BLaER1 (cell line): ENCODE results near the gene IREB2.

ENCODE experiments used
- H3K27ac ChIP-seq: shearing (Covaris generic); formaldehyde crosslinking; 2 replicates; pipeline ENCODE4 v1.8.1; 2022
- H3K27me3 ChIP-seq: shearing (Covaris generic); formaldehyde crosslinking; 2 replicates; pipeline ENCODE4 v1.8.1; 2022
- H3K36me3 ChIP-seq: shearing (Covaris generic); formaldehyde crosslinking; 2 replicates; pipeline ENCODE4 v1.8.1; 2022
- H3K4me1 ChIP-seq: shearing (Covaris generic); formaldehyde crosslinking; 2 replicates; pipeline ENCODE4 v1.8.1; 2022
- H3K4me2 ChIP-seq: shearing (Covaris generic); formaldehyde crosslinking; 2 replicates; pipeline ENCODE4 v1.8.1; 2022
- H3K4me3 ChIP-seq: shearing (Covaris generic); formaldehyde crosslinking; 2 replicates; pipeline ENCODE4 v1.8.1; 2022
- H3K9ac ChIP-seq: shearing (Covaris generic); formaldehyde crosslinking; 2 replicates; pipeline ENCODE4 v1.8.1; 2022
- H3K9me3 ChIP-seq: shearing (Covaris generic); formaldehyde crosslinking; 2 replicates; pipeline ENCODE4 v1.8.1; 2022
- H4K20me1 ChIP-seq: shearing (Covaris generic); formaldehyde crosslinking; 2 replicates; pipeline ENCODE4 v1.8.1; 2022
- Cebpa-rat ChIP-seq: shearing (Covaris generic); IDR thresholded peaks from 2 replicates; pipeline ENCODE4 v1.8.1; 2022

Gene IREB2, protein sequence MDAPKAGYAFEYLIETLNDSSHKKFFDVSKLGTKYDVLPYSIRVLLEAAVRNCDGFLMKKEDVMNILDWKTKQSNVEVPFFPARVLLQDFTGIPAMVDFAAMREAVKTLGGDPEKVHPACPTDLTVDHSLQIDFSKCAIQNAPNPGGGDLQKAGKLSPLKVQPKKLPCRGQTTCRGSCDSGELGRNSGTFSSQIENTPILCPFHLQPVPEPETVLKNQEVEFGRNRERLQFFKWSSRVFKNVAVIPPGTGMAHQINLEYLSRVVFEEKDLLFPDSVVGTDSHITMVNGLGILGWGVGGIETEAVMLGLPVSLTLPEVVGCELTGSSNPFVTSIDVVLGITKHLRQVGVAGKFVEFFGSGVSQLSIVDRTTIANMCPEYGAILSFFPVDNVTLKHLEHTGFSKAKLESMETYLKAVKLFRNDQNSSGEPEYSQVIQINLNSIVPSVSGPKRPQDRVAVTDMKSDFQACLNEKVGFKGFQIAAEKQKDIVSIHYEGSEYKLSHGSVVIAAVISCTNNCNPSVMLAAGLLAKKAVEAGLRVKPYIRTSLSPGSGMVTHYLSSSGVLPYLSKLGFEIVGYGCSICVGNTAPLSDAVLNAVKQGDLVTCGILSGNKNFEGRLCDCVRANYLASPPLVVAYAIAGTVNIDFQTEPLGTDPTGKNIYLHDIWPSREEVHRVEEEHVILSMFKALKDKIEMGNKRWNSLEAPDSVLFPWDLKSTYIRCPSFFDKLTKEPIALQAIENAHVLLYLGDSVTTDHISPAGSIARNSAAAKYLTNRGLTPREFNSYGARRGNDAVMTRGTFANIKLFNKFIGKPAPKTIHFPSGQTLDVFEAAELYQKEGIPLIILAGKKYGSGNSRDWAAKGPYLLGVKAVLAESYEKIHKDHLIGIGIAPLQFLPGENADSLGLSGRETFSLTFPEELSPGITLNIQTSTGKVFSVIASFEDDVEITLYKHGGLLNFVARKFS

DNA sequence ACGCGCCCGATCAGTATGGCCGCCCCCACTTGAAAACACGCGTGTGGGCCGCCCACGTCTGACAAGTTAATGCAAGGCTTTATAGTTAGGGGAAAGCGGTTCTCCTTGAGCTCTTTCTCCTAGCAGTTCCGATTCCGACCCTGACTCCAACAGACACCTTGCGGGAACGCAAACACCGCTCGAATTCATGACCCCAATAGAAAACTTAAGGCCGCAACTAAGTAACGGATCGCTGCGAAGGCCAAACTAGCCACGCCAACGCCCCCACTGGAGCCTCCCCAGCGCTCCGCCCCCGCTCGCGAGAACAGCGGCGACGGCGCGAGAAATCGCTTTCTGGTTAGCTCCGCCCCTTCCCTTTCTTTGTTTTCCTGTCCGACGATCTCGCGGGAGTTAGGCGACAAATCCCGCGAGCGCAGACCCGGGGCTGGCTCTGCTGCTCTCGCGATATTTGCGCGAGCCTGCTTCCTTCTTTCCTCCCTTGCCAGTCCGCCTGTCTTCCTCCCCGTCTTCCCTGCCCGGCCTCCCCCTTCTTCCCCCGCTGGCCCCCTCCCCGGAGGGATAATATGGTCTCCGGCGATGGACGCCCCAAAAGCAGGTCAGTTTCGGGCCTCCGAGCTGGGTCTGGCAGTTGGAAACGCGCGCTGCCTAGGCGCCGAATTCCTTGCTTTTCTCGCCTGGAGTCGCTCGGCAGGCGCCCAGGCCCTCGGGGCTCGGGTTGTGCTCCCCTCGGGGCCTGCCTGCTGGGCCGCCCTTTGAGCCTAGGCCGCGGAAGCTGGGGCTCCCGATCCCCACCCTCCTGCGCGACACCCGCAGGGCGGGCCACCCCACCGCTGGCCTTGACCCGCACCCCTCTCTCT, at the start of gene IREB2:
Gene IREB2 (plus strand): TSS at position 455 of the 857 bp plus-strand sequence. CDS start 122 bp downstream, at position 577.
- Histone ChIP-seq H3K27me3 (no peaks in the 10 kb centered on the region), H3K9ac (peak within 1 kb of the TSS; percentile 100), H3K4me3 (peak within 1 kb of the TSS; percentile 98), H3K36me3 (peaks cover 31% of the 10 kb centered on the region), H4K20me1 (peaks cover 43% of the 10 kb centered on the region), H3K9me3 (no peaks in the 10 kb centered on the region), H3K27ac (peak within 1 kb of the TSS; percentile 100), H3K4me1 (peaks cover 40% of the 10 kb centered on the region), H3K4me2 (peak within 1 kb of the TSS; percentile 78)
- no peak for TF ChIP-seq Cebpa-rat

DNA sequence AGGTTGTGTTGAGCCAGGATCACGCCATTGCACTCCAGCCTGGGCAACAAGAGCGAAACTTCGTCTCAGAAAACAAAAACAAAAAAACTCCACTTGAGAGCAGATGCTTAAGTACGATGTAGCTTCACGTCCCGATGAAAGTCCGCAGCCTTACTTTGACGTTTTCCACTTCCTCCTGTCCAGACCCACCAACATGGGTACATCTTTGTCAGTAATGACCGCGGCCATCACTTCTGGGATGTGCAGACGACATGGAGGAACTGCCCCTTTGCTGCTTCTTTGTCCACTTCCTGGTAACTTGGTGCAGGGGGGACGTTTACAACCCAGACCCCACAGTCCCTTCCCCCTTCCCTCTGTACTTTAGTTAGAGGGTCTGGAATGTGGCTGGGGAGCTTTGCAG, 49.2 kb upstream of the IREB2 start:
- H4K20me1 ChIP-seq = no peaks in the 10 kb centered on the region
- H3K36me3 ChIP-seq = no peaks in the 10 kb centered on the region
- H3K9ac ChIP-seq = no peak overlapping the region
- TF ChIP-seq Cebpa-rat = no peak
- no peaks in the 10 kb centered on the region for H3K4me1 ChIP-seq
- H3K4me2 ChIP-seq = no peak overlapping the region
- no peak overlapping the region for H3K27ac ChIP-seq
- no peak overlapping the region for H3K4me3 ChIP-seq
- H3K27me3 ChIP-seq = no peaks in the 10 kb centered on the region
- no peaks in the 10 kb centered on the region for H3K9me3 ChIP-seq

DNA sequence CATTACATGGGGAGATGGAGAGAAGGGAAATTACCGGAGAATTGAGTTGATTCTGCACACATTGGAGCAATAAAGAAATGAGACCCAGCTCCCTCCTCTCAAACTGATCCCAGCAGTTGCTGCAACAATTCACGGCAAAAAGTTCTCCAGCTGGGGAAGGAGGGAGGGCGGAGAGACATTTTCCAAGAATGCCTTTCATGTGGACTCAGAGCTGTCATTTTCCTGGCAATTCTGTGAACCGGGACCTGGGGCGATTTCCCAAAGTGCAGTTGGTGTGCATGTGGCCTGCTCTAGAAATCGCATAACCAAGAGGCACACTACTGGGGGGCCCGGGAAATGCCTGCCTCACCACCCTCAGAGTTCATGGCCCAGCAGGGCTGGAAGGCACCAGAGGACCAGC, 48.7 kb upstream of the IREB2 start:
- Histone ChIP-seq H3K27me3 (no peaks in the 10 kb centered on the region), H3K9me3 (no peaks in the 10 kb centered on the region), H4K20me1 (no peaks in the 10 kb centered on the region), H3K4me2 (no peak overlapping the region), H3K36me3 (no peaks in the 10 kb centered on the region), H3K4me1 (no peaks in the 10 kb centered on the region), H3K9ac (no peak overlapping the region), H3K4me3 (no peak overlapping the region), H3K27ac (no peak overlapping the region)
- no peak for TF ChIP-seq Cebpa-rat

GRCh38 chr15:78389738-78390137, 48.3 kb upstream of the IREB2 start:
- H3K27ac ChIP-seq = no peak overlapping the region
- H3K4me2 ChIP-seq = no peak overlapping the region
- H3K27me3 ChIP-seq = no peaks in the 10 kb centered on the region

DNA sequence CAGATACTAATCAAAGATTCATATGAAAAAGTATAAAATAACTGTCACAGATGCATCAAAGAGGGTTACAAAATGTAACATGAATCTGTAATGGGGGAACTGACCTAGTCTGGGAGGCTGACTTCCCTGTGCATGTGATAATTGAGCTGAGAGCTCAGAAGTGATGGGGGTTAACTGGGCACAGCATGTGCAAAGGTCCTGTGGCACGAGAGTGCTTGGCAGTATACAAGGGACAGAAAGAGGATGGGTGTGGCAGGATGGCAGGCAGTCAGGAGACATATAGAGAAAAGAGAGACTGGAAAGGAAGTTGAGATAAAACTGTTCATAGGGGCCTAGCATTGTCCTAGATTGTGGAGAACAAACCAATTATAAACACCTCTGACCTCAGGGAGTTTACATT, 47.8 kb upstream of the IREB2 start:
- Histone ChIP-seq H3K27me3 (no peaks in the 10 kb centered on the region), H4K20me1 (no peaks in the 10 kb centered on the region), H3K9me3 (no peaks in the 10 kb centered on the region), H3K4me2 (no peak overlapping the region), H3K4me1 (no peaks in the 10 kb centered on the region), H3K4me3 (no peak overlapping the region), H3K27ac (no peak overlapping the region), H3K9ac (no peak overlapping the region), H3K36me3 (no peaks in the 10 kb centered on the region)
- no peak for TF ChIP-seq Cebpa-rat

More at GRCh38 chr15:78389738-78390137, 48.3 kb upstream of the IREB2 start:
- TF ChIP-seq Cebpa-rat = no peak
- no peak overlapping the region for H3K4me3 ChIP-seq
- H3K9ac ChIP-seq = no peak overlapping the region
- H3K4me1 ChIP-seq = no peaks in the 10 kb centered on the region
- no peaks in the 10 kb centered on the region for H3K9me3 ChIP-seq
- H3K36me3 ChIP-seq = no peaks in the 10 kb centered on the region
- no peaks in the 10 kb centered on the region for H4K20me1 ChIP-seq

DNA sequence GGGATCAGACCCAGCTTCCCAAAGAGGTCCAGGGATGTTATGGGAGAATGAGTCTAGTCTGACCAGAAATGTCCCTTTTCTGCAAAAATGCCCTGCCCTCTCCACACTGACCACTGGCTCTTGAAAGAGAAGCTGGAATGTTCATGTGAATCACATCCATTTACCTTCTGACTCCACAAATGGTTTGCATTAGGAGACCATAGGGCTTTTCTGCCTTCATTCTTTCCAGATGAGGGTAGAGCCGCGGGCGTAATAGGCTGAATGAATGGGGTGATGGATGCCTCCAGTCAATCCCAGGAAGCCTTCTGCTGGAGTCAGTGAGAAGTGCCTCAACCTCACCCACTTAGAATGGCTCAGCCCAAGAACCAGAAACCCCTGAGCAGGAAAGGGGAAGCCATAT, 47.2 kb upstream of the IREB2 start:
- no peak overlapping the region for H3K9ac ChIP-seq
- TF ChIP-seq Cebpa-rat = no peak
- H3K27me3 ChIP-seq = no peaks in the 10 kb centered on the region

DNA sequence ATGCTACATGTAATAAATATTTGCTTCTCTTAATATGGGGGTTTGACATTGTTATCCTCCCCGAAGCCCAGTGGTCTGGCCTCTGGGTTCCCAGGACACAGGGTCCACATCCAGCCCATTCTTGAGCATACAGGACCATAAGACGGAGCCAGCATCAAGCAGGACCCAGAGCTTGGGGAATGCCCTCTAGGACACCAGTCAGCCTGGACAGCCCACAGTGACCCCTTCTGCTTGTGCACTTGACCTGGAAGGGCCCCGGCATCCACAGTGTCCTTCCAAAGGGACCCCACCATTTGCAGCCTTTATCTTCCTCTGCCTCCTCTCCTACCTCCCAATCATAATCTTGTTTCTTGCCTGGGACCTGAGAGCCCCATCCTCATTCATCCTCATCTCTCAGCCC, 46.2 kb upstream of the IREB2 start:
- H3K36me3 ChIP-seq = no peaks in the 10 kb centered on the region
- no peak overlapping the region for H3K4me2 ChIP-seq
- H3K4me3 ChIP-seq = no peak overlapping the region
- H3K27ac ChIP-seq = no peak overlapping the region
- H4K20me1 ChIP-seq = no peaks in the 10 kb centered on the region
- H3K27me3 ChIP-seq = no peaks in the 10 kb centered on the region
- no peak overlapping the region for H3K9ac ChIP-seq
- TF ChIP-seq Cebpa-rat = no peak
- H3K9me3 ChIP-seq = no peaks in the 10 kb centered on the region
- no peaks in the 10 kb centered on the region for H3K4me1 ChIP-seq

More for the DNA sequence above, 47.2 kb upstream of the IREB2 start:
- no peak overlapping the region for H3K27ac ChIP-seq
- H3K4me1 ChIP-seq = no peaks in the 10 kb centered on the region
- no peak overlapping the region for H3K4me3 ChIP-seq
- H3K4me2 ChIP-seq = no peak overlapping the region
- H3K36me3 ChIP-seq = no peaks in the 10 kb centered on the region
- no peaks in the 10 kb centered on the region for H3K9me3 ChIP-seq
- no peaks in the 10 kb centered on the region for H4K20me1 ChIP-seq

- Histone ChIP-seq H3K4me3 (no peak overlapping the region), H3K9ac (no peak overlapping the region), H3K9me3 (no peaks in the 10 kb centered on the region), H4K20me1 (no peaks in the 10 kb centered on the region), H3K36me3 (no peaks in the 10 kb centered on the region), H3K27ac (no peak overlapping the region), H3K27me3 (no peaks in the 10 kb centered on the region), H3K4me2 (no peak overlapping the region), H3K4me1 (no peaks in the 10 kb centered on the region)
- no peak for TF ChIP-seq Cebpa-rat
These were observed 45.6 kb upstream of the IREB2 start for GRCh38 chr15:78392430-78392829.

GRCh38 chr15:78393137-78393536, 44.9 kb upstream of the IREB2 start:
- Histone ChIP-seq H3K27ac (no peak overlapping the region), H3K4me2 (no peak overlapping the region), H3K4me3 (no peak overlapping the region), H3K4me1 (no peaks in the 10 kb centered on the region), H3K9me3 (no peaks in the 10 kb centered on the region), H3K27me3 (no peaks in the 10 kb centered on the region), H3K9ac (no peak overlapping the region), H3K36me3 (no peaks in the 10 kb centered on the region), H4K20me1 (no peaks in the 10 kb centered on the region)
- no peak for TF ChIP-seq Cebpa-rat
